Activated CD8-positive, alpha-beta memory T cell treated with anti-CD3 and anti-CD28 coated beads, Interleukin-2, amount 10 ng/mL, durations not matched to agents 7 days and 5 days (primary cell): ENCODE measurements around the gene FUOM. TPM values are rescaled to one million over a fixed set of nuclear protein-coding genes. Genes with fewer than 3 reads are reported as not detected.
A peak's percentile ranks its signal among the peaks of the same experiment; 100 is the strongest.

ENCODE experiments used
- ATAC-seq: fragments of 150-1000 bp; cut with Tn5 transposase; one replicate; pipeline ENCODE4 v1.10.0; 2021; ENCODE audit warnings: moderate library complexity
- CTCF ChIA-PET: fragments of 350-600 bp; sonication (Branson Sonifier 250); formaldehyde crosslinking; loops from one replicate; lab custom pipeline; 2021; ENCODE audit warnings: antibody characterized with exemption; lab: Charles Lee
- DNase-seq: peaks from one replicate; pipeline ENCODE4 v3.0.0-alpha.2; 2020
- H3K27ac Mint-ChIP-seq: one replicate; pipeline ENCODE4 v1.8.0; 2021; ENCODE audit warnings: mild to moderate bottlenecking, mixed read lengths
- H3K27me3 Mint-ChIP-seq: one replicate; pipeline ENCODE4 v1.8.0; 2021; ENCODE audit warnings: mixed read lengths
- H3K36me3 Mint-ChIP-seq: one replicate; pipeline ENCODE4 v1.8.0; 2021; ENCODE audit warnings: mild to moderate bottlenecking, mixed read lengths
- H3K4me1 Mint-ChIP-seq: one replicate; pipeline ENCODE4 v1.8.0; 2021; ENCODE audit warnings: mixed read lengths
- H3K4me3 Mint-ChIP-seq: one replicate; pipeline ENCODE4 v1.8.0; 2021; ENCODE audit warnings: mild to moderate bottlenecking, moderate library complexity, mixed read lengths
- H3K9me3 Mint-ChIP-seq: one replicate; pipeline ENCODE4 v1.8.0; 2022; ENCODE audit warnings: low read depth, mixed read lengths
- microRNA-seq: library from miRNA; unstranded; fragments of <30 nt; microRNA quantifications from one replicate; pipeline ENCODE4 v1.2.0, GENCODE V29; 2022
- total RNA-seq, 2 experiments: library from RNA; stranded (reverse); gene quantifications; one replicate each; pipeline ENCODE4 v1.2.3, GENCODE V29; 2021

FUOM gene
- total RNA-seq, 2 experiments from 2014 or later = 9.1 to 13.1 TPM

DNA sequence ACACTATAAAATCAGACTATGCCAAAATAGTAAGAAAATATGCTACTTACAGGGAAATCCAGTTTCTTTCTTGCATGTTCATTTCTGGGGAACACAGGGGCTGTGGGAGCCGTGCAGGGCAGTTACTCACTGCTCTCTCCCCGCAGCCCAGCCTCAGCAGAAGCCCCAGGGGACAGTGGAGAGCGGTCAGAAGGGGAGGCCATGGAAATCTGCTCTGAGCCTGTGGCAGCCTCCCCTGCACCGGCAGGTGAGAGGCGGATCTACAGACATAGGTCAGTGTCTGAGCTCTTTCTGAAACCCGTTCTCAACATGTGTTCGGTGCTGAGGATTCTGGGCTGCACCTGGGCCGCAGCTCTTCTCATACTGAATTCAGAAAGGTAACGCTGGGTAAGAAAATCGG, 46.2 kb downstream of the FUOM start:
- no peak for ATAC-seq
- no peak for DNase-seq
- no peaks in the 10 kb centered on the region for H3K27me3 Mint-ChIP-seq
- H3K36me3 Mint-ChIP-seq = peaks cover 6% of the 10 kb centered on the region
- no peak overlapping the region for H3K27ac Mint-ChIP-seq
- CTCF ChIA-PET = no interaction called here
- no peak overlapping the region for H3K4me3 Mint-ChIP-seq
- peaks cover 2% of the 10 kb centered on the region for H3K9me3 Mint-ChIP-seq
- peaks cover 20% of the 10 kb centered on the region for H3K4me1 Mint-ChIP-seq

DNA sequence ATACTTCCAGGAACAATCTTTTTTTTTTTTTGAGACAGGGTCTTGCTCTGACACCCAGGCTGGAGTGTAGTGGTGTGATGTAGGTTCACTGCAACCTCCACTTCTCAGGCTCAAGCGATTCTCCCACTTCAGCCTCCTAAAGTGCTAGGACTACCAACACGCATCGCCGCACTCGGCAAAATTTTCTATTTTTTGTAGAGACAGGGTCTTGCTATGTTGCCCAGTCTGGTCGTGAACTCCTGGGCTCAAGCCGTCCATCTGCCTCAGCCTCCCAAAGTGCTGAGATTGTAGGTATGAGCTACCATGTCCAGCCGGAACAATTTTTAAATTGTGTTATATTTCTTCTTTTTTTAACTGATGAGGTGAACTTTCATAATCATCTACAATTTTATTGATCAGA, 47.0 kb downstream of the FUOM start:
- Mint-ChIP-seq H3K36me3 (peaks cover 6% of the 10 kb centered on the region), H3K27ac (no peak overlapping the region)

DNA sequence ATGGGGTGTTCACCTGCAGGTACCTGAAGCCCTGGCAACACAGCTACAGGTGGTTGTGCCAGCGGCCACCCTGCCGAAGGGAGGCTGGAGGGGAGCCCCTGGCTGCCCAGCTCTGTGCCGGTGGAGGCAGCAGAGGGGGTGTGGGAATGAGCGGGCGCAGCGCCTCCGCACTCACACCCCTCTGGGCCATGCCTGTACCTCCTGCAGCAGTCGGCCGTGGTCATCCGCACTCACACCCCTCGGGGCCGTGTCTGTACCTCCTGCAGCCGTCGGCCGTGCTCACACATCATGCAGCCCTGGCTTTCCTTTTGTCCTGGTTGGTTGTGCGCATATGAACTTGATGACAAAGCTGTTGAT, 47.4 kb downstream of the FUOM start:
- H3K9me3 Mint-ChIP-seq = no peaks in the 10 kb centered on the region
- peaks cover 6% of the 10 kb centered on the region for H3K36me3 Mint-ChIP-seq
- DNase-seq = no peak
- no peaks in the 10 kb centered on the region for H3K27me3 Mint-ChIP-seq
- CTCF ChIA-PET = no interaction called here
- H3K27ac Mint-ChIP-seq = no peak overlapping the region
- ATAC-seq = no peak
- H3K4me3 Mint-ChIP-seq = no peak overlapping the region
- H3K4me1 Mint-ChIP-seq = peaks cover 23% of the 10 kb centered on the region

More for the DNA sequence above, 47.0 kb downstream of the FUOM start:
- H3K9me3 Mint-ChIP-seq = no peaks in the 10 kb centered on the region
- CTCF ChIA-PET = no interaction called here
- no peak for ATAC-seq
- peaks cover 21% of the 10 kb centered on the region for H3K4me1 Mint-ChIP-seq
- DNase-seq = no peak
- H3K27me3 Mint-ChIP-seq = no peaks in the 10 kb centered on the region
- H3K4me3 Mint-ChIP-seq = no peak overlapping the region

DNA sequence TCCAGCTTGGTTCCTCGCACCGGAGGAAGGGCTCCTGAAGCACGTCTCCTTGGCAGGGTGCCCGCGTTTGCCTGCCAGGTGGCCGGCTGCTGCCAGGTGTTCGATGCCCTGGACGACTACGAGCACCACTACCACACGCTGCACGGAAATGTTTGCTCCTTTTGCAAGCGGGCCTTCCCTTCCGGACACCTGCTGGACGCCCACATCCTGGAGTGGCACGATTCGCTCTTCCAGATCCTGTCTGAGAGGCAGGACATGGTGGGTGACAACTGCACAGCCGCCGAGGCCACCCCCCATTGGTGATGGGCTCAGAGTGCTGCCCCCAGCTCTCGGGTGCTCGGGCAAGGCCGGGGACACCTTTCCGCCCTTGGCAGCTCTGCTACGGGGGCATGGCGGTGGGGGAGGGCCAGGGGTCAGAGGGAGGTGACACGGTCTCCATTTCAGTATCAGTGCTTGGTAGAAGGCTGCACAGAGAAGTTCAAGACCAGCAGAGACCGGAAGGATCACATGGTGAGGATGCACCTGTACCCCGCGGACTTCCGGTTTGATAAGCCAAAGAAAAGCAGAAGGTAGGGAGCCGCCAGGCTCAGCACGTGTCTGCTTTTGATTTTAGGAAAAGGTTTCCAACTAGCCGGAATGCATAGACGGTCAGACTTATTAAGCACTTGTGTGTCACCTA, 48.0 kb downstream of the FUOM start:
- Mint-ChIP-seq H3K36me3 (peaks cover 6% of the 10 kb centered on the region), H3K27ac (peak overlapping the region; percentile 80), H3K27me3 (no peaks in the 10 kb centered on the region), H3K4me3 (peak overlapping the region; percentile 96), H3K4me1 (peaks cover 25% of the 10 kb centered on the region), H3K9me3 (no peaks in the 10 kb centered on the region)
- no peak for ATAC-seq
- CTCF ChIA-PET = no interaction called here
- DNase-seq = no peak

DNA sequence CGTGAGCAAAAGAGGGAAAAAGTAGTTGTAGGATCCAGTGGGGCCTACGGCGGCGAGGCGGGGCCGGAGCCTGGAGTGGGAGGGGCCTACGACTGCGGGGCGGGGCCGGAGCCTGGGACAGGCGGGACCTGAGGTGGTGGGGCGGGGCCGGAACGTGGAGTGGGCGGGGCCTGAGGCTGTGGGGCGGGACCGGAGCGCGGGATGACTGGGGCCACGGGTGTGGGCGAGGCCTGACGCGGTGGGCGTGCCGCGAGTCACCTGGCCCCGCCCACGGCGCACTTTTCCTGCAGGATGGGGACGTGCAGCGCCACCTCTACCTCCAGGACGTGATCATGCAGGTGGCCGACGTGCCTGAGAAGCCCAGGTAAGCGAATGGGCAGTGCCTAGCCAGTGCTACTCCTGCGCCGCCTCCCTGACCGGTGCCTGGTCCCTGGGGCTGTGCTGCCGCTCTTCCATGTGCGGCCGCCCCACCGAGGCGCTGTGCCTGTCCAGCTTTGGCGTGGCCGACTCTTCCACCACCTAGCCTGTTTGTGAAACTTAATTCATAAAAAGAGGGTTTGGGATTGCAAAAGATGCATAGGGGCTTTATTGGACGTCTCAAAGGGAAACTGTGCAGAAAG, 48.6 kb downstream of the FUOM start:
- ATAC-seq (peak; percentile 87), DNase-seq (peak; percentile 95)
- H3K4me1 Mint-ChIP-seq = peaks cover 25% of the 10 kb centered on the region
- H3K4me3 Mint-ChIP-seq = peak overlapping the region; percentile 96
- H3K36me3 Mint-ChIP-seq = peaks cover 6% of the 10 kb centered on the region
- H3K9me3 Mint-ChIP-seq = no peaks in the 10 kb centered on the region
- CTCF ChIA-PET = no interaction called here
- no peaks in the 10 kb centered on the region for H3K27me3 Mint-ChIP-seq
- peak overlapping the region; percentile 80 for H3K27ac Mint-ChIP-seq

DNA sequence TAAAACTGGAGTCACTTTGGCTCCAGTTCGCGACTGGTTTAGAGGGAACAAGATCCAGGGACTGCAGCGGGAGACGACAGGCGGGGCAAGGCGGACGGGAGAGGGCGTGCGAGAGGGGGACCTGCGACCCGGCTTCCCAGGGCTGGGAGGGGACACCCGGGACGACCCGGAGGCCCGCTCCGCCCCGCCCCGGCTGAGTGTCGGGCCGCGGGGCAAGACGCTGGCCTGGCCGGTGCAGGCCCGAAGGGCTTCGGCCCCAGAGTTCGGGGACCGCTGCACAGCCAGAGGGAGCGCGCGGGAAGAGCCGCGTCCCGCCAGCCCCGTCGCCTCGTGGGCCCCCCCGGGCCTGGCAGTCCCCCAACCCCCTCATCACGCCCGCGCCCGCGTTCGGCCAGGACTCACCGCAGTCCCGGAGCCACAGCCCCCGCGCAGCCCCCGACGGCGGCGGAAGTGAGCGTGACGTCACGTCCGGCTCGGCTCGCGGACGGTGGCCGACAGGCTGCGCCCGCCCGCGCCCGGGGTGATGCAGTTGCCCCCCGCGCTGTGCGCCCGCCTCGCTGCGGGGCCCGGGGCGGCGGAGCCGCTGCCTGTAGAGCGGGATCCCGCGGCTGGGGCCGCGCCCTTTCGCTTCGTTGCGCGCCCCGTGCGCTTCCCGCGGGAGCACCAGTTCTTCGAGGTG, 49.3 kb downstream of the FUOM start, which contains the start of the genes TUBGCP2 and ZNF511:
Gene TUBGCP2 (minus strand): TSS at position 452 of the 679 bp plus-strand sequence. CDS start 5,931 bp downstream, outside the sequence.
Gene ZNF511 (plus strand): TSS at position 494 of the 679 bp plus-strand sequence. CDS start 30 bp downstream, at position 524.
- Mint-ChIP-seq H3K27ac (peak within 1 kb of the TSS; percentile 97), H3K4me3 (peak within 1 kb of the TSS; percentile 96), H3K4me1 (peaks cover 25% of the 10 kb centered on the region), H3K36me3 (peaks cover 6% of the 10 kb centered on the region), H3K27me3 (no peaks in the 10 kb centered on the region), H3K9me3 (no peaks in the 10 kb centered on the region)
- ATAC-seq (peak; percentile 82), DNase-seq (peak; percentile 91)
- CTCF ChIA-PET = interaction anchor here (0.9 to 3.2 kb wide), 17 partner anchors 10 to 83 kb away, joined by 3 to 25 read pairs (median 4); partner anchors contain the start of genes ADAM8 and CALY

DNA sequence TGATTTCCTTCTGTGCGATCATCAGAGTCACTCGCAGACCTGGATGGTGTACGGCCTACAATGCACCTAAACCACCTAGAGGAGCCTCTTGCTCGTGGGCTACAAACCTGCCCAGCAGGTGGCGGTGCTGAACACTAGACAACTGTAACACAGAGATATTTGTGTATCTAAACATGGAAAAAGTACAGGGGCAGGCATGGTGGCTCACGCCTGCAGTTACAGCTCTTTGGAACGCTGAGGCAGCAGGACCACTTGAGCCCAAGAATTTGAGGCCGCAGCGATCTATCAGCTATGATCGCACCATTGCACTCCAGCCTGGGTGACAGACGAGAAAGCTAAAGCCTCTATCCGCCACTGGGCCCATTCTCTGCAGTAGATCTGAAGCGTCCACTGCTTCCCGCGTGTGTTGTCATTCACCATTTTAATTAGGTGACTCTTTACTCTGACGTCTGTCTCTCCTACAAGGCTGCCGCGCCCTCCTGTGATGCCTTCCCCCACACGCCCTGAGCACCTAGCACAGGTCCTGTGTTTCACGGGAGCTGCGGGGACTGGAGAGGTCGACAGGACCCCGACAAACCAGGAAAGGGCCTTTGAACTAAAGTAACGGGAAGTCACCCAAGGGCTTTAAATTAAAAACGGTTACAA, 49.9 kb downstream of the FUOM start:
- ATAC-seq = peak; percentile 54
- H3K36me3 Mint-ChIP-seq = peaks cover 6% of the 10 kb centered on the region
- CTCF ChIA-PET = interaction anchor here (0.9 to 3.2 kb wide), 18 partner anchors 11 to 84 kb away, joined by 3 to 25 read pairs (median 4); partner anchors contain the start of genes ADAM8 and CALY
- H3K27ac Mint-ChIP-seq = peak overlapping the region; percentile 97
- no peaks in the 10 kb centered on the region for H3K27me3 Mint-ChIP-seq
- H3K4me3 Mint-ChIP-seq = peak overlapping the region; percentile 96
- H3K9me3 Mint-ChIP-seq = no peaks in the 10 kb centered on the region
- H3K4me1 Mint-ChIP-seq = peaks cover 25% of the 10 kb centered on the region
- peak; percentile 93 for DNase-seq

DNA sequence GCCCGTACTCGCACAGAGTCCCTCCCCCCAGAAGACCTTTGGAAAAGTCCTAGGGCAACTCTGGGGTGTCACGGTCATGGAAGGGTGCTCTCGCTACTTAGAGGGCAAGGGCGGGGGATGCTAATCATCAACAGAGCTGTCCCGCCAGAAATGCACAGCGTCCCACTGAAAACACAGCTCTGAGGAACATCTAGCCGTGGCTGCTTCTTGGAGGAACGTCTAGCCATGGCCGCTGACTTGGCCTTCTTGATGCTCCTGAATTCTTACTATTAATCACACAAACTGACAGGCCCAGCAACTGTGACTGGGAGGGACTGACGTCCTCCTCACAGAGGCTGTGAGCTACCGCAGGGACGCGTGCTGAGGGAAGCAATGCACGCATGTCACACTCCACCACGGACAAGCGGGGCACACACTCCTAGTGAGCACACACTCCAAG, 50.9 kb downstream of the FUOM start:
- DNase-seq (no peak), ATAC-seq (no peak)
- CTCF ChIA-PET = interaction anchor here (1.1 to 3.2 kb wide), 11 partner anchors 9 to 83 kb away, joined by 3 to 25 read pairs (median 6); partner anchors contain the start of gene ADAM8
- no peaks in the 10 kb centered on the region for H3K27me3 Mint-ChIP-seq
- peaks cover 25% of the 10 kb centered on the region for H3K4me1 Mint-ChIP-seq
- no peaks in the 10 kb centered on the region for H3K9me3 Mint-ChIP-seq
- peaks cover 9% of the 10 kb centered on the region for H3K36me3 Mint-ChIP-seq
- H3K4me3 Mint-ChIP-seq = peak overlapping the region; percentile 32
- peak overlapping the region; percentile 97 for H3K27ac Mint-ChIP-seq

DNA sequence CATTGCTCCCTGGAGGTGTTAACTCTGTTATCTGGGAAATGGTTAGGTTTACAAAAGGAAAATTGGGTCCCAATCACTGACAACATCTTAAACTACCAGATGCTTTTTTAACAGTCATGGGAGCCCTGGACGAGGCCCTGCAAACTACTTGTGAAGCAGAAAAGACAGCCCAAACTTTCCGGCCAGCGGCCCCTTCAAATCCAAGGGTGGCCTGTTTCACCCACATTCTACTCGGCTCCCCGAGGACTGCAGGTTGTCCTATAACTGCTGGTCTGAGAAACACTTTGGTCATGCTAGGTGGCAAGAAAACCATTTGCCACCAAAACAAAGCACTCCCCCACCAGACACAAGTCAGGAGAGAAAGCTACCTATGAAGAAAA, 51.7 kb downstream of the FUOM start:
- Mint-ChIP-seq H3K27ac (peak overlapping the region; percentile 7), H3K4me3 (no peak overlapping the region)
- no peak for DNase-seq

More for the DNA sequence above, 51.7 kb downstream of the FUOM start:
- peaks cover 9% of the 10 kb centered on the region for H3K36me3 Mint-ChIP-seq
- peaks cover 25% of the 10 kb centered on the region for H3K4me1 Mint-ChIP-seq
- no peaks in the 10 kb centered on the region for H3K27me3 Mint-ChIP-seq
- no peak for ATAC-seq
- CTCF ChIA-PET = interaction anchor here (3.2 kb wide), 1 partner anchor 31 kb away, joined by 25 read pairs; the partner anchor contains the start of gene ADAM8
- no peaks in the 10 kb centered on the region for H3K9me3 Mint-ChIP-seq

Small RNA genes lying within 50 kb of the gene (microRNA-seq; reads per million reads assigned to microRNA genes)
- 3.4 reads per million for gene MIR3944

Other genes starting within 250 kb of the FUOM start
- under 1 TPM in 1 of 2 experiments, not detected in 1; 0.32 TPM for gene KNDC1, start 197.8 kb downstream of the FUOM start, total RNA-seq
- gene UTF1, start 127.8 kb downstream of the FUOM start, total RNA-seq = not detected
- gene VENTX, start 120.2 kb downstream of the FUOM start, total RNA-seq = under 1 TPM in 1 of 2 experiments, not detected in 1; 0.12 TPM
- gene ADAM8, start 81.2 kb downstream of the FUOM start, total RNA-seq = 100 to 1,000 TPM; 142 to 173 TPM
- gene TUBGCP2, start 49.1 kb downstream of the FUOM start, total RNA-seq = 10 to 100 TPM; 60.4 to 64.7 TPM
- 10 to 100 TPM; 50.7 to 60.1 TPM for gene ZNF511, start 49.1 kb downstream of the FUOM start, total RNA-seq
- not detected for gene CALY, start 21.1 kb downstream of the FUOM start, total RNA-seq
- not detected for gene PRAP1, start 10.6 kb downstream of the FUOM start, total RNA-seq
- gene ECHS1, start 15.3 kb upstream of the FUOM start, total RNA-seq = 10 to 100 TPM; 34.0 to 50.2 TPM
- 1 to 10 TPM; 5.6 to 6.0 TPM for gene PAOX, start 21.2 kb upstream of the FUOM start, total RNA-seq
- gene MTG1, start 36.1 kb upstream of the FUOM start, total RNA-seq = 10 to 100 TPM; 56.0 to 64.9 TPM
- not detected for gene SPRN, start 66.6 kb upstream of the FUOM start, total RNA-seq
- 1 to 10 TPM in 1 of 2 experiments, under 1 TPM in 1; 0.82 to 4.8 TPM for gene SCART1, start 95.9 kb upstream of the FUOM start, total RNA-seq
- under 1 TPM in 1 of 2 experiments, not detected in 1; 0.26 TPM for gene CYP2E1, start 169.3 kb upstream of the FUOM start, total RNA-seq
- 1 to 10 TPM; 1.4 to 2.1 TPM for gene SYCE1, start 207.6 kb upstream of the FUOM start, total RNA-seq